GM18498 (cell line): ENCODE data around the gene CFAP74.

Experiments
- ATAC-seq: cut with Tn5 transposase; IDR thresholded peaks from one replicate; pipeline ENCODE4 v1.9.1; 2021; ENCODE audit warnings: mild to moderate bottlenecking, moderate library complexity; ENCODE audit not compliant: unreplicated experiment

Gene CFAP74

DNA sequence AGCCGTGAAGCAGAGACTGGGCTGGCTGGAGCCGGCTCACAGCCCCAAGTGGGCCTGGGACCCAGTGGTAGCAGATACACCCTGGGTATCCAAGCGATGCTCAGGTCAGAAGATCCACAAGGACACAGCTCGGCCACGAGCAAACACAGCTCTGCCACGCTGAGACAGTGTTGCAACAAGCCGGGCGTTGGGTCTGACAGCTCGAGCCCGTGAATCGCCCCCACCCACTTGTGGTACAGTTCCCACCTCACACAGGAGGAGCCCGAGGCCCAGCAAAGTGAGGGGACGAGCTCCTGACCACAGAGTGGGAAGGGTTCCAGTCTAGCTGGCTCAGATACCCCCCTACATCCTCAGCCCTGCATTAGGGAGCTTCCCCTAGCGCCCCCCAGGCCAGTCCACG lies 37.7 kb upstream of the CFAP74 start:
- no peak for ATAC-seq

- no peak for ATAC-seq
These were observed 35.7 kb upstream of the CFAP74 start for GRCh38 chr1:2039251-2039650.

DNA sequence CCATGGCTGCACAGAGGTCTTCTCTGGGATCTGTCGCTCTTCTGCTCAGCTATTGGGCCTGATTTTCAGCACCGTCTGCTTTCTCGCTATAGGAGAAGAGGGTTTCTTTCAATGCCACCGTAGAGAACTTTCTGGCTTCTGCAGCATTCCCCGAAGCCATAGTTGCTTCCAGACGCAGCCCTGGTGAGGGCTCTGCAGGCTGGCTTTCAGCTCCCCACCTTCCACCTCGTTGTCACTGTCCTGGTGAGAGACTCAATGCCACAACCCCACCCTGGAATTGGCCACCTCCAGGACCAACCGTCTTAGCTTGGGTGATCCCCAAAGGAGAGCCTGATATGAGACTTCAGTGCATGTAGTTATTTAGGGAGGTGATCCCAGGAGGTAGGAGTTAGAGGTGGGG lies 34.6 kb upstream of the CFAP74 start:
- no peak for ATAC-seq

DNA sequence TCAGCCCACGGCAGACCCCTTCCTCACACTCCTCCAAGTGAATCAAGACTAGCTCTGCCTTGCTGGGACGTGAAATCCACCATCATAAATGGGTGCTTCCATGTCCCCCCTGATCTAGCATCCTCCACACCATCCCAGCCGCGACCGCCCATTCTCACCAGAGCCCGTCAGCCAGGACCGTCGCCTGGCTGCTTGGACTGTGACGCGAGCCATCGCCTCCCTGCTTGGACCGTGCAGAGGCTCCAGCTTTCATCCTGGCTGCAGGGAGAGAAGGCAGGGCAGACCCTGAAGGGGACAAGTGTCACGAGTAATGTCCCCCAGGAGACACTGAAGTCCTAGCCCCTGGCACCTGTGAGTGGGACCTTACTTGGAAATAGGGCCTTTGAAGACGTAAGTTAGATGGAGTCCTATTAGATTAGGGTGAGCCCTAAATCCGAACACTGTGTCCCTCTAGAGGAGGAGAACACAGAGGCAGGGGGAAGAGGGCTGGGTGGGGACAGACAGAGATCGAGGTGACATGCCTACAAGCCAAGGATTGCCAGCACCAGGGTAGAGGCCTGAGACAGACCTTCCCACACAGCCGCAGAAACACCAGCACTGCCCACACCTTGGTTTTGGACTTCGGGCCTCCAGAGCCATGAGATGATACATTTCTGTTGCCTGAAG lies 33.9 kb upstream of the CFAP74 start:
- ATAC-seq, result no peak

GRCh38 chr1:2036287-2036686 lies 32.7 kb upstream of the CFAP74 start:
- ATAC-seq, result no peak

GRCh38 chr1:2033165-2033564 lies 29.6 kb upstream of the CFAP74 start:
- ATAC-seq, result no peak

GRCh38 chr1:2032737-2033136 lies 29.2 kb upstream of the CFAP74 start:
- no peak for ATAC-seq

GRCh38 chr1:2031546-2032540 lies 28.3 kb upstream of the CFAP74 start:
- ATAC-seq, result no peak

DNA sequence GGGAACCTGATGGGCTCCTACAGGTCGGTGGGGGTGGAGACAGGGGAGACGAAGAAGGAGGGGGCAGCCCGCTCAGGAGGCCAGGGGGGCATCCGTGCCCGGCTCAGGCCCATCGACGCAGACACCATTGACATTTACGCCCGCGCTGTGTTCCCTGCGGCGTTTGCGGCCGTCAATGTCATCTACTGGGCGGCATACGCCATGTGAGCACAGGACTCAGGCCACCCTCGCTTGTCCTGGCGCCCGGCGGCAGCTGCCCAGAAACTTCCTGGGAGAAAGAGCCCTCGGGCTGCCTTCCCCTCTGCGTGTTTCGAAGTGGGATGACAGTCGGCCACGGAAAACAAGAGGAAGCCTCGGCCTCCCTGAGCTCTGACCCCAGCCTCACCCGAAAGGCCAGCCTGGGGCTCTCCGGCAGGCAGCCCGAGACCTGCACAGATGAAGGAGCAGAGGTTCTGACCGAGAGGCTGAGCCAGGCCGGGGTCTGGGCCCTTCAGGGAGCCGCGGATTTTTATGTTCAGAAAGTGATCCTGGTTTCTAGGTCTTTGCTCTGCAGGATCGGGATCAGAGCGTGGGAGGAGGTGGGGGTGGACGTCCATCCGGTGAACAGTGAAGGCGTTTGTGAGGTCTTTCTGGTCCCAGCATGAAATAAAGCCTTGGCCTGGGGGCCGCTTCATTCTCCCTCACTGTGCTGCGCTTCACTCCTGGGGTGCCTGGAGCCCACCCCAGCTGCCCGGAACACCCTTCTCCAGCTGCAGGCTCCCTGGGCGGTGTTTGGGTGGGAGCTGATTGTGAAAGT lies 26.7 kb upstream of the CFAP74 start:
- no peak for ATAC-seq

DNA sequence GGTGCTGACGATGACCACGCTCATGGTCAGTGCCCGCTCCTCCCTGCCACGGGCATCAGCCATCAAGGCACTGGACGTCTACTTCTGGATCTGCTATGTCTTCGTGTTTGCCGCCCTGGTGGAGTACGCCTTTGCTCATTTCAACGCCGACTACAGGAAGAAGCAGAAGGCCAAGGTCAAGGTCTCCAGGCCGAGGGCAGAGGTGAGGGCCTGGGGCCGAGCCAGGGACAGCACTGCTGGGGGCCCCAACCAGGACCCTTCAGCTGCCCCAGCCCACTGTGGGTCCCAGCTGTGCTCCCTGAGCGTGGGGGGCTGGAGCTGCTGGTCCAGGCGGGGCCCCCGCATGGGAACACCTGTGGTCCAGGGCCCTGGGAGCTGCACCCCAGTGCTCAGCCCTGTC lies 26.0 kb upstream of the CFAP74 start:
- no peak for ATAC-seq

DNA sequence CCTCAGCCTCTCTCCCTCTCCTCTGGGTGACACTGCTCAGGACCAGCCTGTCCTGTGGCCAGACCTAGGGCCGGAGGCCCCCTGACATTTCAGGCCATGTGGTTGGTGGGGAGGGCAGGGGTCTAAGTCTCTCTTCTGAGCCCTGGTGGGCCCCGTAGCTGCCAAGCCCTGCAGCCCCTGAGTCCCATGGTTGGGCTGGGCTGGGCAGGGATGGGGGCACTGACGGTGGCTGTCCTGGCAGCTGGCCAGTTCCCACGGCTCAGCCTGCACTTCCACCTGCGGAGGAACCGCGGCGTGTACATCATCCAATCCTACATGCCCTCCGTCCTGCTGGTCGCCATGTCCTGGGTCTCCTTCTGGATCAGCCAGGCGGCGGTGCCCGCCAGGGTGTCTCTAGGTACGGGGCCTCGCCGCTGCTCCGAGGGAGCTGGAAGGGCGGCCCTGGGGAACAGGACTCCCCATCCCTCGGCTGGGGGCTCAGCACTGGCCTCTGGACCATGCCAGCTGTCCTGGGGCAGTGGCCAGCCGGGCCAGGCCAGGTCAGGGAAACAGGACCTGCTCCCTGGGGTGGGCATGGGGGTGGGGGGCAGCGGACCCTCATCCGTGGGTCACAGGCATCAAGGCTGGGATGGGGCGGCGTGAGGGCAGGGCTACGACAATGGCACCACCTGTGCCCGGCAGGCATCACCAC lies 25.4 kb upstream of the CFAP74 start:
- ATAC-seq, result no peak

DNA sequence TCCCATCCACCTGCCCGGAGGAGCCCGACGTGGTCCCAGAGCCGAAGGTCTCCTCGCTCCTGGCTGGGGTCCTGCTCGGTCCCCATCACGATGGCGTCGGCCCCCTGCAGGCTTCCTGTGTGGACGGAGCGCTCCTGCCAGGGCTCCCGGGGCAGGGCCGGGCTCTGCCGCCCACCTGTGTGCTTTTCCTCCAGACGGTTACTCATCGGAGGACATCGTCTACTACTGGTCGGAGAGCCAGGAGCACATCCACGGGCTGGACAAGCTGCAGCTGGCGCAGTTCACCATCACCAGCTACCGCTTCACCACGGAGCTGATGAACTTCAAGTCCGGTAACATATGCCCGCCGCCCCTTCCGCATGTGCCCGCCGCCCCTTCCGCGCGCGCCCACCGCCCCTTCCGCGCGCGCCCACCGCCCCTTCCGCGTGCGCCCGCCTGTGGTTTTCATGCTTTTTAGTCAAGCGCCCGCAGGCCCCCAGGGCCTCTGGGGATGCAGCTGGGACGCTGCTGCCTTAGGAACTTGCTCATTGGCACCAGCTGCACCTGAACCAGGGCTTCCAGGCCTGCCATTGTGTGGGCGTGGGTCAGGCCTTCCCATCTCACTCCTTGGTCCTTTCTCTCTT lies 24.5 kb upstream of the CFAP74 start:
- ATAC-seq, result no peak

DNA sequence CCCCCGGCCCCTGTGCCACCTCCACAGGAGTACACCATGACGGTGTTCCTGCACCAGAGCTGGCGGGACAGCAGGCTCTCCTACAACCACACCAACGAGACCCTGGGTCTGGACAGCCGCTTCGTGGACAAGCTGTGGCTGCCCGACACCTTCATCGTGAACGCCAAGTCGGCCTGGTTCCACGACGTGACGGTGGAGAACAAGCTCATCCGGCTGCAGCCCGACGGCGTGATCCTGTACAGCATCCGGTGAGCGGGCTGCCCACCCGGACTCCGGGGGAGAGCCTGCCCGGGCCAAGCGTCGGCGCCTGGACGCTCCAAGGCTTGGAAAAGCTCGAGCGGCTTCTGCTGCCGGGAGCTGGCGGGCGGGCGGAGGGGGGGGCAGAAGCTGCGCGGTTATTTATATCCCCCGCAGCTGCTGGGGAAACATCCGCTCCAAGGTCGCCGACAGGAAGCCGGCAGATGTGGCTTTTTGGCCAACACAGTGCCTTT lies 21.9 kb upstream of the CFAP74 start:
- ATAC-seq, result no peak

GRCh38 chr1:2024887-2025286 lies 21.3 kb upstream of the CFAP74 start:
- no peak for ATAC-seq

GRCh38 chr1:2024451-2024850 lies 20.9 kb upstream of the CFAP74 start:
- ATAC-seq, result no peak

DNA sequence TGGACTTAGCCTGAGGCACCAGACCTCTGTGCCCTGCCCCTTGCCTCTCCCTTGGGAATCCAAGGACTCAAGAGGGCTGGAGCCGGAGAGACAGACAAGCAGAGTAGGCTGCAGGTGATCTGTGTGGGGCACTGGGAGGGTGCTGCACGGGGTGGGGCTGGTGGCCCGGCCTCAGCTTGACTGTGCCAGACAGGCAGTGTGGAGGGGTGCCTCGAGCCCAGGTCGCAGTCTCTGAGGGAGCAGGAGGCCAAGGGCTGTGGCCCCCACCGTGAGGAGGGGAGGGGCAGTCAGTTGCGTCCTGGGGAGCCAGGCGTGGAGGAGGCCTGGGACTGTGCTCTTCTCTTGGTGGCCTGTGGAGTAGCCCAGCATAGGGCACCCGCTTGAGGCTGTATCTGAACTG lies 19.6 kb upstream of the CFAP74 start:
- no peak for ATAC-seq

DNA sequence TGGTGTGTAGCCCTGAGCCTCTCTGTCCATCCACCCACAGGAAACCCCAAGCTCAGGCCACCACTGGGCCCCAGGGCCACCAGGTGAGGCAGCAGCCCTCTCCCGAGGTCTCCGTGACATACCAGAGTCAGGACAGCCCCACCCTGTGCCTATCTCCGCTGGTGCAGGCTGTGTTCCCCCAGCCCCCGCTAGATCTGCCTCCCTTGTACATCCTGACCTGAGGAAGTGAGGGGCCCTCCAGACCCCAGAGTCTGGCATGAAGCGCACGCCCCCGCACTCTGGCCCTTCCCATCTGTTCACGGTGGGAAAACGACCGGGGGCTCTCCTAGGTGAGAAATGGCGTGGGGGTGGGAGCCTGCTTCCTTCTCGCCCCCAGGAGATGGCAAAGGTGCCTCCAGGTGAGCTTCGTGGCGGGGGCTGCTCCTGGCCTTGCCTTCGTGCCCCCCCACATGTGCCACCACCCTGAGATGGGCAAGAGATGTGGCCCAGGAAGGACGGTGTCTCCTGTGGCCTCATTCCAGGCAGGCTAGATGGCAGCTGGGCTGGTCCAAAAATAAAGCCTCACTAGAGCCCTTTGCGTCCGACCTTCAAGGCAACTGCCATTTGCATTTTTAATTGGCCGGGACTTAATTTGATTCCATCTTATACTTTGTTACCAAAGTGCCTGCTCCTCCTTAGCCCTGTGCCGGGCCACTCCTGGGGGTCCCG lies 18.6 kb upstream of the CFAP74 start:
- no peak for ATAC-seq

DNA sequence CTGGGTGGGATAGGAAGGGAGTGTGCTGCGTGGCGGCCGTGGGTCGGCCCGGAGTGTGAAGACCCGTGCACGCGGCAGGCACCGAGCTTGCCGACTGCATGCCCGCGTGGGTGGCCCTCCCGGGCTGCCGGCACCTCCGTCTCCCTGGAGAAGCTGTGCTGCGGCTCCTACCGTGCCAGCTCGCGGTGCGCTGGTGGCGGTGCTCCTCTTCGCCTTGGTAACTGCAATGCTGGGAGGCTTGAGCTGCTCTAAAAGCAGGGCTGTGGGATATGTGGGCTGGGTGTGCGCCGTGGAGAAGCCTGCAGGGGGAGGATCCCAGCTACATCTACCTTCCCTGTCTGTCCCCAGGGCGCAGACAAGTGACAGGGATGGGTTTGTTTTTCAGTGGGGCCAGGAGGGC lies 18.0 kb upstream of the CFAP74 start:
- ATAC-seq, result no peak

DNA sequence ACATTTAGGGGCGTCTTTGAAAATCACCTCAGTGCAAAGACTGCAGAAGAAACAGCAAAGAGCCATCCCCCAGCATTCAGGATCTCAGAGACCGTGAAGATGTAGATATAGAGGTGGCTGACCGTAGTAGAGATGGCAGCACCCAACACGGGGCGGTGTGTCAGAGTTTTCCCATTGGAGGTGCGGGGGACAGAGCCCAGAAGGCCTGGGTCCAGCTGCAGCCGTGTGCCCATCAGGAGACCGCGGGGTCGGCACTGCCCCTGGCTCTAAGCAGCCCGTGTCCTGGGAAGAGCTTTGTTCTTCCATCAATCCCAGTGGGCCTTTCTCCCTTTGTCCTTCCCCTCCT lies 16.7 kb upstream of the CFAP74 start:
- ATAC-seq, result no peak
